Fibroblast of lung (primary cell): ENCODE data around the gene PLEKHG1. TPM values are rescaled to one million over a fixed set of nuclear protein-coding genes. Genes with fewer than 3 reads are reported as not detected.

Source experiments
- DNase-seq, 2 donors: peaks; one replicate each; pipeline versions ENCODE4 v3.0.0 to v3.0.0-alpha.2; 2010; ENCODE audit warnings: low read depth in 2 of 2
- H2AFZ ChIP-seq: 2 replicates; pipeline ENCODE4 v1.5.1; 2012; ENCODE audit warnings: low read length, control low read depth, inconsistent platforms
- H3K27ac ChIP-seq: 2 replicates; pipeline ENCODE4 v1.5.1; 2011; ENCODE audit warnings: low read length, control low read depth; ENCODE audit not compliant: insufficient read depth
- H3K27me3 ChIP-seq: 2 replicates; pipeline ENCODE4 v1.5.1; 2011; ENCODE audit warnings: mild to moderate bottlenecking, low read length; ENCODE audit not compliant: control insufficient read depth, insufficient read depth
- H3K36me3 ChIP-seq: 2 replicates; pipeline ENCODE4 v1.5.1; 2011; ENCODE audit warnings: low read length; ENCODE audit not compliant: control insufficient read depth, insufficient read depth
- H3K4me1 ChIP-seq: 2 replicates; pipeline ENCODE4 v1.5.1; 2011; ENCODE audit warnings: low read length; ENCODE audit not compliant: control insufficient read depth, insufficient read depth; ENCODE audit errors: extremely low read depth
- H3K4me2 ChIP-seq: 2 replicates; pipeline ENCODE4 v1.5.1; 2011; ENCODE audit warnings: low read length, control low read depth; ENCODE audit not compliant: insufficient read depth; ENCODE audit errors: extremely low read depth
- H3K4me3 ChIP-seq, 4 experiments: fragments of 200-600 bp in 1 of 4; sonication (generic) in 1 of 4; replicated peaks in 1 of 4; 2 replicates each; pipeline ENCODE4 v1.5.1; 2011 to 2016; ENCODE audit warnings: low read length in 4 of 4, low read depth in 3 of 4, mild to moderate bottlenecking in 3 of 4, control low read depth in 2 of 4, inconsistent platforms in 1 of 4, mixed read lengths in 1 of 4; ENCODE audit not compliant: insufficient read depth in 1 of 4; ENCODE audit errors: control extremely low read depth in 1 of 4
- H3K79me2 ChIP-seq: 2 replicates; pipeline ENCODE4 v1.5.1; 2012; ENCODE audit warnings: mild to moderate bottlenecking, low read length, inconsistent platforms; ENCODE audit not compliant: control insufficient read depth, insufficient read depth
- H3K9ac ChIP-seq: 2 replicates; pipeline ENCODE4 v1.5.1; 2011; ENCODE audit warnings: mild to moderate bottlenecking, low read length, control low read depth; ENCODE audit not compliant: insufficient read depth
- H3K9me3 ChIP-seq: 2 replicates; pipeline ENCODE4 v1.5.1; 2012; ENCODE audit warnings: low read depth, low read length; ENCODE audit not compliant: control insufficient read depth, insufficient read depth
- H4K20me1 ChIP-seq: 2 replicates; pipeline ENCODE4 v1.5.1; 2011; ENCODE audit warnings: low read length; ENCODE audit not compliant: control insufficient read depth, insufficient read depth; ENCODE audit errors: extremely low read depth
- CTCF ChIP-seq, 2 donors: IDR thresholded peaks in 1 of 2; conservative IDR thresholded peaks in 1 of 2; 1 replicate in 1 of 2; 2 replicates in 1 of 2; pipeline ENCODE4 v1.5.1; 2011 to 2012; ENCODE audit warnings: low read length in 2 of 2, control low read depth in 1 of 2, inconsistent platforms in 1 of 2, low read depth in 1 of 2, mild to moderate bottlenecking in 1 of 2
- EZH2 ChIP-seq: IDR thresholded peaks from 2 replicates; pipeline ENCODE4 v1.5.1; 2012; ENCODE audit warnings: low read length, control low read depth, mild to moderate bottlenecking; ENCODE audit errors: missing control alignments
- polyA plus RNA-seq, 2 donors: library from polyadenylated mRNA; depleted of rRNA in 1 of 2; stranded (reverse) in 1 of 2; unstranded in 1 of 2; fragments of >200 nt; gene quantifications; 2 replicates each; pipeline ENCODE4 v1.2.1, GENCODE V29; 2011 to 2012; ENCODE audit warnings: missing spikeins in 1 of 2
- total RNA-seq: library from RNA; depleted of rRNA; stranded (reverse); fragments of >200 nt; gene quantifications from 2 replicates; pipeline ENCODE4 v1.2.1, GENCODE V29; 2014

PLEKHG1 gene
- total and polyA plus RNA-seq, 2 donors (not counting 1 experiment from before 2014, with no cell fraction given), result 0.30 to 12.7 TPM

GRCh38 chr6:150615967-150616366, 16.3 kb downstream of the PLEKHG1 start:
- Histone ChIP-seq H2AFZ (no peak overlapping the region), H3K27me3 (no peaks in the 10 kb centered on the region), H3K4me3 (no peak overlapping the region), H4K20me1 (no peaks in the 10 kb centered on the region), H3K9me3 (no peaks in the 10 kb centered on the region), H3K27ac (no peak overlapping the region), H3K79me2 (no peaks in the 10 kb centered on the region), H3K9ac (no peak overlapping the region), H3K36me3 (no peaks in the 10 kb centered on the region), H3K4me2 (no peak overlapping the region), H3K4me1 (no peaks in the 10 kb centered on the region)
- TF ChIP-seq CTCF (conservative IDR thresholded peaks at IDR 0.05 in 1 of 2, IDR thresholded peaks at IDR 0.05 in 1 of 2; ENCODE audit: low read depth in 1 of 2, low read length in 2 of 2) (no peak), EZH2 (no peak)
- DNase-seq, result no peak

DNA sequence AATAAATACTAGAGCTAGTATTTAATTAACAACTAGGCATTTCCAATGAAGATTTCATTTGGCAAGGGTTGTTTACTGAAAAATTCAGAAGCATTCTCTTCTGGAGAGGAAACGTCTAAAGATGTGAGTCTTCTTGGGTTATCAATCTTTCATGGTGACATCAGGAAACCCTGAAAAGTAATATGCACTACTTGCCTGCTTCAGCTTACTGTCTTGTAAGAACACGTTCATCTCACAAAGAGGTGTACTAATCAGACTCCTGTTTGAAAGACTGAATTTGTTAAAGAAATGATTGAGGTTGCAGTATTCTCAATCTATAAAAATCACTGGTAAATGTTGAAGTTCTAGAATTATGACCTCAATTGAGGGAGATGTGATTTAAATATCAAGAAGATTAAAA, 16.9 kb downstream of the PLEKHG1 start:
- Histone ChIP-seq H3K27me3 (no peaks in the 10 kb centered on the region), H3K9ac (no peak overlapping the region), H3K4me1 (no peaks in the 10 kb centered on the region), H3K79me2 (no peaks in the 10 kb centered on the region), H3K4me3 (no peak overlapping the region), H3K27ac (no peak overlapping the region), H3K4me2 (no peak overlapping the region), H3K36me3 (no peaks in the 10 kb centered on the region), H3K9me3 (no peaks in the 10 kb centered on the region), H2AFZ (no peak overlapping the region), H4K20me1 (no peaks in the 10 kb centered on the region)
- TF ChIP-seq CTCF (conservative IDR thresholded peaks at IDR 0.05 in 1 of 2, IDR thresholded peaks at IDR 0.05 in 1 of 2; ENCODE audit: low read depth in 1 of 2, low read length in 2 of 2) (no peak), EZH2 (no peak)
- DNase-seq, result no peak

DNA sequence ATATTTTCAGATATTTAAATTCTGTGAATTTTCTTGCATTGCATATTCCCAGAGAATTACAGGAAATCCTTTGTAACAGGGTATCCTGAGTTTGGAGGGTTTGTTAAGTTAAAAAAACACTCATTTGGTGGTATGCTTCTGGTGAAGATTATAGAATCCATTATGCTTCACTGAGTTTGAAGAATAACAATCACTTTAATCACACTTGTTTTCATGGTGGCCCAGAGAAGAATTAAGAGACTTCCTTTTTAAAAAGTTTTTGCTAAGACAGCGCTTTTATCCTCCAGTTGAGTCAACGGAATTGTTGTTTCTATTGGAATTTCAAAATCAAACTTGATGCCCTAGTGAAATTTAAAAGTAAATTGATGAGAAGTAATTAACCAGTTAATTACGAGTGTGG, 17.4 kb downstream of the PLEKHG1 start:
- Histone ChIP-seq H4K20me1 (no peaks in the 10 kb centered on the region), H3K4me3 (no peak overlapping the region), H2AFZ (no peak overlapping the region), H3K9me3 (no peaks in the 10 kb centered on the region), H3K27me3 (no peaks in the 10 kb centered on the region), H3K4me1 (no peaks in the 10 kb centered on the region), H3K9ac (no peak overlapping the region), H3K79me2 (no peaks in the 10 kb centered on the region), H3K36me3 (no peaks in the 10 kb centered on the region), H3K4me2 (no peak overlapping the region), H3K27ac (no peak overlapping the region)
- TF ChIP-seq EZH2, result no peak
- TF ChIP-seq CTCF (conservative IDR thresholded peaks at IDR 0.05 in 1 of 2, IDR thresholded peaks at IDR 0.05 in 1 of 2; ENCODE audit: low read depth in 1 of 2, low read length in 2 of 2), result no peak
- no peak for DNase-seq
